Measurements from ENCODE around the gene PRPF31. TPM values are rescaled to one million over a fixed set of nuclear protein-coding genes. Genes with fewer than 3 reads are reported as not detected.

PRPF31 gene
- total and polyA plus RNA-seq, 2 of the 13 experiments (the other 11 are each of a cell fraction or from before 2014, with no cell fraction given), result 23.8 to 63.8 TPM

- 0 out of 2 replicates have a peak, but pooled peaks have one; percentile 12 for TF ChIP-seq SP5 (CRISPR knock-in tag; IDR thresholded peaks at IDR 0.05; ENCODE audit: borderline replicate concordance, low read depth)
- TF ChIP-seq ZNF710 (CRISPR knock-in tag; IDR thresholded peaks at IDR 0.05; ENCODE audit: borderline replicate concordance), result peak; percentile 64; the same call in 1 of the 2 replicates
- TF ChIP-seq PTBP1 (IDR thresholded peaks at IDR 0.05; ENCODE audit: low read depth, low read length, poor library complexity, severe bottlenecking), result no peak
- TF ChIP-seq CTCF (CRISPR knock-in tag; IDR thresholded peaks at IDR 0.05), result peak; percentile 46
- no peak for TF ChIP-seq IRF1 (CRISPR knock-in tag; IDR thresholded peaks at IDR 0.05; ENCODE audit: low read depth)
These were observed 18.9 kb upstream of the PRPF31 start (continued) for GRCh38 chr19:54096617-54097106.

GRCh38 chr19:54099190-54099902 lies 16.2 kb upstream of the PRPF31 start:
- DNase-seq (ENCODE audit: low spot score) (no peak), FAIRE-seq (no peak), ATAC-seq (no peak)
- no peak overlapping the region for H3K4me3 ChIP-seq (replicated peaks in 1 of 3; ENCODE audit: insufficient read depth in 1 of 3, low read depth in 2 of 3, low read length in 3 of 3)
- ChIA-PET CTCF (ENCODE audit: low intra/inter-chr PET ratio, low total read pairs) (no interaction called here), POLR2A (no interaction called here)
- H3K79me2 ChIP-seq (ENCODE audit: insufficient read depth, low read length), result peaks cover 9% of the 10 kb centered on the region
- no peak overlapping the region for H3K4me2 ChIP-seq (ENCODE audit: low read depth, low read length)
- BruUV-seq (replicated peaks), result no TSS peak
- H3K27ac ChIP-seq (ENCODE audit: extremely low read length, insufficient read depth, low read length), result no peak overlapping the region
- WGBS (ENCODE audit: low lambda C conversion rate), result 65% methylated on average over 12 of the region's 12 CpGs
- no peak overlapping the region for H2AFZ ChIP-seq (ENCODE audit: low read length)
- H3K4me1 ChIP-seq (ENCODE audit: insufficient read depth, low read length), result peaks cover 27% of the 10 kb centered on the region
- peaks cover 0 to 16% of the 10 kb centered on the region in 2 experiments; a peak in 1 of 5 replicates for H3K27me3 ChIP-seq (ENCODE audit: control insufficient read depth in 1 of 2, insufficient read depth in 2 of 2, low read length in 2 of 2)
- no peaks in the 10 kb centered on the region for H3K9me3 ChIP-seq (ENCODE audit: low read length)
- no peaks in the 10 kb centered on the region for H4K20me1 ChIP-seq (ENCODE audit: insufficient read depth, low read length)
- H3K36me3 ChIP-seq (replicated peaks in 1 of 2; ENCODE audit: control insufficient read depth in 1 of 2, insufficient read depth in 2 of 2, low read length in 2 of 2), result no peaks in the 10 kb centered on the region
- in situ Hi-C loops (cut with HindIII; ENCODE audit: extremely low pct_ligation_motif_present, low pct_unique_long_range_greater_than_20kb), result no loop called here
- intact Hi-C loops (cut with micrococcal nuclease; ENCODE audit: unreplicated experiment), result no loop called here
- no peak overlapping the region for H3K9ac ChIP-seq (ENCODE audit: insufficient read depth, low read depth, low read length)
- TF ChIP-seq DNMT3B (CRISPR knock-in tag; conservative IDR thresholded peaks at IDR 0.05) (no peak), ATF3 (CRISPR knock-in tag; IDR thresholded peaks at IDR 0.05) (no peak), THAP11 (CRISPR knock-in tag; IDR thresholded peaks at IDR 0.05) (no peak), MLXIP (CRISPR knock-in tag; IDR thresholded peaks at IDR 0.05; ENCODE audit: borderline replicate concordance) (no peak), STAT5B (CRISPR knock-in tag; IDR thresholded peaks at IDR 0.05) (no peak), ZNF510 (CRISPR knock-in tag; IDR thresholded peaks at IDR 0.05; ENCODE audit: low read depth) (no peak), AGO2 (optimal IDR thresholded peaks at IDR 0.05; ENCODE audit: low read depth, low read length) (no peak), ZNF841 (CRISPR knock-in tag; IDR thresholded peaks at IDR 0.05; ENCODE audit: borderline replicate concordance) (no peak), ZNF772 (CRISPR knock-in tag; IDR thresholded peaks at IDR 0.05) (no peak)
